Endometrium (tissue), 2 donors: ENCODE data around the gene GPX2.

Experiments
- FAIRE-seq: peaks from 2 replicates; lab custom pipeline; 2012; peaks lifted over from hg19 to GRCh38; lab: Jason Lieb, UNC
- donor health status: control.
- donor health status: control.

The GPX2 gene

DNA sequence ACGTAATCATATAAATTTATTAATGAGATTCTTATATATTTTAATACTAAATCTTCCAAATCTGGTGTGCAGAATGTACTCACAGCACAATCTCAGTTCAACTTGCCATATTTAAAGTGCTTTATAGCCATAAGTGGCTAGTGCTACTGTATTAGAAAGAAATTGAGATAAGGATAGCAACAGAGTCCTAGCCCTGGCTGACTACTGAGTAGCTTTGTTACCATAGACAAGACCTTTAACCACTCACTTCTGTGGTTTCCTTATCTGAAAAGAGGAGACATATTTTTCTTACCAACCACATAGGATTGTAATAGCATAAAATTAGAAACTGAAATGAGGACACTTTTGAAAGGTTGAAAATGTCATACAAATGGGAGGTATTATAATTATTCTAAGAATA, 30.3 kb downstream of the GPX2 start:
- no peak for FAIRE-seq

DNA sequence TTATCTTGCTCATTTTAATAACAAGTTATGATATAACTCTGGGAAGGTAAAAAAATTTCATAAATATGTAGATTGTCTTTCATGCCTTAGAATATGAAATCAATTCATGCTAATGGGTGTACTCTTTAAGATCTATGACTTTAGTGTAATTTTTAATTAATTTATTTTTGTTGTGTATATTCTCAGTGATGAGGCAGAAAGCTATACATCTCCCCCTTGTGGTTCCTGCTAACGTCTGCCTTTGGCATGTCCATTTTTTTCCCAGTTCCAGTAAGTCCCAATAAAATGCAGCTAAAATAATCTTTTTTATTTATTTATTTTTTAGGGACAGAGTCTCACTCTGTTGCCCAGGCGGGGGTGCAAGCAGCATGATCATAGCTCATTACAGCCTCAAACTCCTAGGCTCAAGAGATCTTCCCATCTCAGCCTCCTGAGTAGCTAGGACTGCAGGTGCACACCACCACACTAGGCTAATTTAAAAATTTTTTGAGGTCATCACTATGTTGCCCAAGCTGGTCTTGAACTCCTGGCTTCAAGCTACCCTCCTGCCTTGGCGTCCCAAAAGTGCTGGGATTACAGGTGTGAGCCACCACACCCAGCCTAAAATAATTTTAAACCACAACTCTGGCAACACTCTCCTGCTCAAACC, 31.6 kb downstream of the GPX2 start:
- FAIRE-seq: no peak

DNA sequence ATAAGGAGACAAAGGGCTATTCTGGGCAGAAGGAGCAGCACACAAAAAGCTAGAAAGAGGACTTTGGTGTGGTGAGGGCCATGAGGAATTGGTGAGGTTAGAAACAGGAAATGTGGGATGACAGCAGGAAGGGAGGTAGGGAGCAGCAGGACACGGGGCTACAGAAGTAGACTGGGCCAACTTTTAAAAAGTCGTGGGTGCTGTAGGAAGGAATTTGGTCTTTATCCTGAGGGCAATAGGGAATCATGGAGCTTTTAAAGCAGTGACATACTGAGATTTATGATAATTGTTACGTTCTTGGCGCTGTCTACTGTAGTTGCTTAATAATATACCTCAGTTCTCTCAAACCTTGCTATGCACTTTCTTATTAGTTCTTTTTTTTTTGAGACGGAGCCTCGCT, 36.5 kb downstream of the GPX2 start:
- no peak for FAIRE-seq

DNA sequence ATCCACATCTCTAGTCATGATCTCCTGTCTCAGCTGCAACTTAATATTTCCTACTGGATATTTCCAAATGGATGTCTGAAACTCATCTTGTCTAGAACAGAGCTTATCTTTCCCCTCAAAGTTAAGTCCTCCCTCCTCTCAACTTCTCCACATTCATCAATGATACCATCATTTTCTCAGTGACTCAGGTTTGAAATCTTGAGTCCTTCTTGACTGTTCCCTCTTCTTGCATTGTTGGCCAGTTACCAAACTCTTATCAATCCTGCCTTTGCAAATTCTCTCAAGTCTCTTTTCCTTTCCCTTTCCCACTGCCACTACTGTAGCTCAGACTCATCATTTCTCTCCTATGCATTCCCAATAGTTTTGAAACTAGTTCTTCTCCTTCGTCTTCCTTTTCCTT, 42.6 kb downstream of the GPX2 start:
- no peak for FAIRE-seq

DNA sequence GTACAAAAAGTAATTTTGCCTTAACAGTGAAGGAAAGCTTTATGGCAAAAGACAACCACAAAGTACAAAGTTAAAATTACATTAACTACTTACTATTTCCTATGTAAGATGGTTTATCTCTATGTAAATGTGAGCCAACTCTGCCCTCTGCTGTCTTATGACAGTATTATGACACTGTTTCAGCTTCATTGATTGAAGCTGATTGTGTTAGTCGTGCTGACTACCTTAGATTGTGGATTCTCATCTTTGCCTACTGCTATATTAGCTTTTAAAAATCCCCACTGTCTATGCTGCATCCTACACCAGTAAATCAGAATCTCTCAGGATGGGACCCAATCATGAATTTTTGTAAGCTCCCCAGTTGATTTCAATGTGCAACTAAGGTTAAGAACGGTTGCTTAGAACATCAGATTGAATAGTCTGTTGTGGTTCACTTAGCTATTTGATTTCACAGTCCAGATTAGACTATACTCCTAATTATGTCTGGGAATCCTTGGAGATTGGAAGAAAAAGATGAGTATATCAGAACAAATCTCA, 50.6 kb downstream of the GPX2 start:
- peak; percentile 51 for FAIRE-seq

DNA sequence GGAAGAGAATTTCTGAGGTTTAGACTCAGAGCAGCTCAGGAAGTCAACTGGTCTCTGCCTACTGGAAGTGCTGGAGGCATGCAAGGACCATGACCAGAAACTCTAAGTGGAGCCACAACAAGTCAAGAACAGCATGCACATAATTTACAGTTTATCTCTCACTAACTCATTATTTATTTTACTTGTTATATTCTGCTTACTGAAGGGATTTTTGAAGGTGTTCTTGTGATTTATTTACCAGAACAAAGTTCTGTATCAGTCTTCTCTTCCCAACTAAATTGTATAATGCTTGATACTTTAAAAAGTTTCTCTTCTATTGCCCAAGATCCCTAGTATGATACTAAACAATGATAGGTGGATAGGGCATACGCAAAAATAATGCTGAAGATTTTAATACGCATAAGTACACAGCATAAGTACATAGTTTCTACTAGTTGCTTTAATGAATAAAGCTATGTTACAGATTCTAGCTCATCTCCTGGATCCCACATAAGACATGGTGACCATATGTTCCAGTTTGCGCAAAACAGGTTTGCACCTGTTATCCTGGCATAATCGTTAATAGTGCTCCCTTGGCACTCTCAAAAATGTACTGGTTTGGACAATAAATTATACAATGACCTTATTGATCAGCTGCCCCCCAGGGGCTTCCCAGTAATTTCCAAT, 51.2 kb downstream of the GPX2 start:
- FAIRE-seq: no peak

DNA sequence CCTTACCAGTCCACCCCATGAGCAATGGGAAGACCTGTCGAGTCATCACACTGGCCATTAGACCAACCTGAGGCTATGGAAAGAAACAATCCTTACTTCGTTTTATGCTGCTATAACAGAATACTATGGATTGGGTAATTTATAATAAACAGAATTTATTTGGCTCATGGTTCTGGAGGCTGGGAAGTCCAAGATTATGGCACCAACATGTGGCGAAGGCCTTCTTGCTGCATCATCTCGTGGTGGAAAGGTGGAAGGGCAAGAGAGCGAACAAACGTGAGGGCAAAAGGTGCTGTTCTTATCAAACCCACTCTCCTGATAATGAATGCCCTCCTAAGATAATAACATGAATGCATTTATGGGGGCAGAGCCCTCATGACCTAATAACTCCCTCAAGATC, 53.2 kb downstream of the GPX2 start:
- no peak for FAIRE-seq
